ENCODE data around the gene FHL1. TPM values are rescaled to one million over a fixed set of nuclear protein-coding genes. Genes with fewer than 3 reads are reported as not detected.

FHL1 gene
- total RNA-seq, 1 donor from 2014 or later, result 90.6 TPM

- DNase-seq (ENCODE audit: low read depth in 2 of 2), result peak in 1 of 2 donors; percentile 58
These were observed 104.0 kb downstream of the FHL1 start, which contains the start of gene MAP7D3 for GRCh38 chrX:136251041-136251991. Gene MAP7D3, minus strand, starts transcription at chrX:136251400. Its CDS starts 42 bp downstream, at chrX:136251358.

GRCh38 chrX:136255541-136255940, 108.2 kb downstream of the FHL1 start:
- DNase-seq (ENCODE audit: low read depth in 2 of 2), result no peak

- no peak for DNase-seq (ENCODE audit: low read depth in 2 of 2)
These were observed 108.7 kb downstream of the FHL1 start for GRCh38 chrX:136256026-136256425.

- DNase-seq (ENCODE audit: low read depth in 2 of 2), result no peak
These were observed 111.6 kb downstream of the FHL1 start for GRCh38 chrX:136258951-136259350.

- peak; percentile 18 to 77 for DNase-seq (ENCODE audit: low read depth in 2 of 2)
These were observed 112.2 kb downstream of the FHL1 start for GRCh38 chrX:136259543-136259942.

GRCh38 chrX:136260776-136261175, 113.4 kb downstream of the FHL1 start:
- DNase-seq (ENCODE audit: low read depth in 2 of 2), result peak in 1 of 2 donors; percentile 68

Other genes with a start within 250 kb of the FHL1 start
- gene MMGT1, start 173.5 kb upstream of the FHL1 start, total RNA-seq, result 5.4 and 6.3 TPM in 2 replicates
- 16.3 and 16.6 TPM in 2 replicates for gene SLC9A6, start 162.1 kb upstream of the FHL1 start, total RNA-seq
- gene MAP7D3, start 103.9 kb downstream of the FHL1 start, total RNA-seq, result 14.4 and 19.2 TPM in 2 replicates
- under 0.01 TPM in 1 of 2 replicates, not detected in the other for gene ADGRG4, start 153.4 kb downstream of the FHL1 start, total RNA-seq

All from dermis microvascular lymphatic vessel endothelial cell (primary cell).